OCI-LY3 (cell line): ENCODE measurements around the gene DIPK1A.

Experiments used
- H2AFZ ChIP-seq: fragments of 200-600, 300-600 bp; shearing (Covaris generic); 2 replicates; pipeline ENCODE4 v1.6.0; 2014; ENCODE audit warnings: antibody characterized with exemption, low read depth, low read length
- H3K27ac ChIP-seq: fragments of 200-600, 300-600 bp; sonication (generic); 2 replicates; pipeline ENCODE4 v1.5.1; 2014; ENCODE audit warnings: mild to moderate bottlenecking, low read length, moderate library complexity, mixed read lengths
- H3K27me3 ChIP-seq: fragments of 200-600, 300-600 bp; sonication (generic); 2 replicates; pipeline ENCODE4 v1.6.1; 2014; ENCODE audit warnings: low read depth, low read length, mixed read lengths
- H3K36me3 ChIP-seq: fragments of 200-600, 300-600 bp; sonication (generic); replicated peaks from 2 replicates; pipeline ENCODE3; 2014; ENCODE audit warnings: low read depth, low read length, mixed read lengths
- H3K4me1 ChIP-seq: fragments of 300-600, 200-600 bp; sonication (generic); 2 replicates; pipeline ENCODE4 v1.6.1; 2014; ENCODE audit warnings: low read length, mixed read lengths
- H3K4me2 ChIP-seq: fragments of 200-600, 300-600 bp; sonication (generic); 2 replicates; pipeline ENCODE4 v1.6.1; 2014; ENCODE audit warnings: low read length, mixed read lengths
- H3K4me3 ChIP-seq: fragments of 300-600, 200-600 bp; sonication (generic); 2 replicates; pipeline ENCODE4 v1.5.1; 2014; ENCODE audit warnings: antibody characterized with exemption, mild to moderate bottlenecking, low read length, moderate library complexity
- H3K79me2 ChIP-seq: fragments of 300-600, 200-600 bp; shearing (Covaris generic); 2 replicates; pipeline ENCODE4 v1.6.1; 2014; ENCODE audit warnings: mild to moderate bottlenecking, low read length, mixed read lengths
- H3K9ac ChIP-seq: fragments of 300-600, 200-600 bp; shearing (Covaris generic); 2 replicates; pipeline ENCODE4 v1.6.0; 2014; ENCODE audit warnings: mild to moderate bottlenecking, low read length, moderate library complexity
- H3K9me3 ChIP-seq: fragments of 200-600, 300-600 bp; shearing (Covaris generic); 2 replicates; pipeline ENCODE4 v1.6.1; 2014; ENCODE audit warnings: low read length, mixed read lengths; ENCODE audit not compliant: insufficient read depth
- H4K20me1 ChIP-seq: fragments of 200-600, 300-600 bp; sonication (generic); 2 replicates; pipeline ENCODE4 v1.6.1; 2016; ENCODE audit warnings: low read length, mixed read lengths; ENCODE audit not compliant: insufficient read depth
- CTCF ChIP-seq: fragments of 200-600, 300-600 bp; sonication (generic); IDR thresholded peaks from 2 replicates; pipeline ENCODE4 v1.5.1; 2014; ENCODE audit warnings: antibody characterized with exemption, low read length, low read depth
- EZH2phosphoT487 ChIP-seq: fragments of 200-600 bp; shearing (Covaris generic); IDR thresholded peaks from 2 replicates; pipeline ENCODE4 v1.6.1; 2018; ENCODE audit warnings: antibody characterized with exemption, mixed run types, low read depth

Gene DIPK1A

GRCh38 chr1:92993581-92993980 lies 32.3 kb upstream of the DIPK1A start:
- Histone ChIP-seq H3K4me3 (no peak overlapping the region), H2AFZ (peak overlapping the region; percentile 61), H3K79me2 (no peaks in the 10 kb centered on the region), H3K4me1 (peaks cover 21% of the 10 kb centered on the region), H3K27me3 (no peaks in the 10 kb centered on the region), H3K9me3 (no peaks in the 10 kb centered on the region), H3K9ac (peak overlapping the region; percentile 36), H3K27ac (no peak overlapping the region; the same call in 1 of the 2 replicates), H4K20me1 (no peaks in the 10 kb centered on the region), H3K36me3 (no peaks in the 10 kb centered on the region), H3K4me2 (peak overlapping the region; percentile 32)
- TF ChIP-seq EZH2phosphoT487 (no peak), CTCF (no peak)

- H3K27me3 ChIP-seq = no peaks in the 10 kb centered on the region
- H4K20me1 ChIP-seq = no peaks in the 10 kb centered on the region
- no peak overlapping the region for H3K4me3 ChIP-seq
- no peaks in the 10 kb centered on the region for H3K36me3 ChIP-seq
- H3K9me3 ChIP-seq = no peaks in the 10 kb centered on the region
- no peak for TF ChIP-seq CTCF
- TF ChIP-seq EZH2phosphoT487 = no peak
- peaks cover 21% of the 10 kb centered on the region for H3K4me1 ChIP-seq
- no peak overlapping the region for H3K27ac ChIP-seq
- no peak overlapping the region for H3K4me2 ChIP-seq
- no peaks in the 10 kb centered on the region for H3K79me2 ChIP-seq
- no peak overlapping the region for H2AFZ ChIP-seq
- H3K9ac ChIP-seq = no peak overlapping the region
Observed at GRCh38 chr1:92992877-92993276, 31.6 kb upstream of the DIPK1A start.

GRCh38 chr1:92992054-92992453 lies 30.8 kb upstream of the DIPK1A start:
- no peak overlapping the region for H3K27ac ChIP-seq
- H3K4me2 ChIP-seq = no peak overlapping the region
- H3K9ac ChIP-seq = no peak overlapping the region
- no peaks in the 10 kb centered on the region for H3K36me3 ChIP-seq
- no peak overlapping the region for H2AFZ ChIP-seq
- no peak overlapping the region for H3K4me3 ChIP-seq
- TF ChIP-seq EZH2phosphoT487 = no peak
- TF ChIP-seq CTCF = no peak
- no peaks in the 10 kb centered on the region for H3K27me3 ChIP-seq
- H4K20me1 ChIP-seq = no peaks in the 10 kb centered on the region
- no peaks in the 10 kb centered on the region for H3K79me2 ChIP-seq
- H3K9me3 ChIP-seq = no peaks in the 10 kb centered on the region
- peaks cover 21% of the 10 kb centered on the region for H3K4me1 ChIP-seq

- no peak overlapping the region for H3K27ac ChIP-seq
- no peak overlapping the region for H3K9ac ChIP-seq
- no peaks in the 10 kb centered on the region for H3K36me3 ChIP-seq
- no peak overlapping the region for H3K4me2 ChIP-seq
- no peaks in the 10 kb centered on the region for H3K79me2 ChIP-seq
- H3K4me1 ChIP-seq = peaks cover 21% of the 10 kb centered on the region
- H3K27me3 ChIP-seq = no peaks in the 10 kb centered on the region
- no peak overlapping the region for H3K4me3 ChIP-seq
- no peak for TF ChIP-seq EZH2phosphoT487
- TF ChIP-seq CTCF = no peak
- no peak overlapping the region for H2AFZ ChIP-seq
- H4K20me1 ChIP-seq = no peaks in the 10 kb centered on the region
- H3K9me3 ChIP-seq = no peaks in the 10 kb centered on the region
Observed at GRCh38 chr1:92990828-92991227, 29.6 kb upstream of the DIPK1A start.
